KMS-11 (cell line): Measurements from ENCODE around the gene IFNAR1.

ENCODE experiments used
- H2AFZ ChIP-seq: fragments of 200-600 bp; sonication (generic); 2 replicates; pipeline ENCODE4 v1.6.1; 2016; ENCODE audit warnings: antibody characterized with exemption, mixed run types, low read depth
- H3K27ac ChIP-seq: fragments of 200-600 bp; sonication (generic); 2 replicates; pipeline ENCODE4 v1.6.1; 2016; ENCODE audit warnings: mild to moderate bottlenecking, mixed run types
- H3K27me3 ChIP-seq: fragments of 200-600 bp; sonication (generic); 2 replicates; pipeline ENCODE4 v1.6.1; 2017; ENCODE audit warnings: mild to moderate bottlenecking, low read depth, mixed run types, moderate library complexity; ENCODE audit not compliant: insufficient read depth
- H3K36me3 ChIP-seq: fragments of 200-600 bp; sonication (generic); 2 replicates; pipeline ENCODE4 v1.6.1; 2017; ENCODE audit warnings: mild to moderate bottlenecking, mixed run types; ENCODE audit not compliant: insufficient read depth
- H3K4me1 ChIP-seq: fragments of 200-600 bp; sonication (generic); 2 replicates; pipeline ENCODE4 v1.6.1; 2016; ENCODE audit warnings: mild to moderate bottlenecking, low read depth, mixed run types; ENCODE audit not compliant: poor library complexity, severe bottlenecking
- H3K4me2 ChIP-seq: fragments of 200-600 bp; sonication (generic); 2 replicates; pipeline ENCODE4 v1.7.0; 2016; ENCODE audit warnings: mild to moderate bottlenecking, mixed run types
- H3K4me3 ChIP-seq: fragments of 200-600 bp; sonication (generic); IDR thresholded peaks from 2 replicates; pipeline ENCODE4 v1.6.1; 2017; ENCODE audit warnings: low read depth, low read length, mixed read lengths; ENCODE audit not compliant: insufficient read depth
- H3K79me2 ChIP-seq: fragments of 200-600 bp; sonication (generic); 2 replicates; pipeline ENCODE4 v1.6.1; 2016; ENCODE audit warnings: low read depth, mixed run types; ENCODE audit not compliant: insufficient read depth
- H3K9ac ChIP-seq: fragments of 200-600 bp; sonication (generic); 2 replicates; pipeline ENCODE4 v1.6.1; 2016; ENCODE audit warnings: mild to moderate bottlenecking, mixed run types
- H4K20me1 ChIP-seq: fragments of 200-600 bp; sonication (generic); 2 replicates; pipeline ENCODE4 v1.6.1; 2016; ENCODE audit warnings: mild to moderate bottlenecking, mixed run types; ENCODE audit not compliant: insufficient read depth
- CTCF ChIP-seq: fragments of 200-600 bp; sonication (generic); conservative IDR thresholded peaks from 2 replicates; pipeline ENCODE4 v1.6.1; 2017; ENCODE audit warnings: low read depth, mild to moderate bottlenecking, antibody characterized with exemption, low read length, moderate library complexity, mixed read lengths

Gene IFNAR1

GRCh38 chr21:33368576-33368975 is 43.8 kb downstream of the IFNAR1 start:
- Histone ChIP-seq H3K4me2 (no peak overlapping the region), H3K27me3 (no peaks in the 10 kb centered on the region), H4K20me1 (no peaks in the 10 kb centered on the region), H2AFZ (no peak overlapping the region), H3K79me2 (no peaks in the 10 kb centered on the region), H3K36me3 (no peaks in the 10 kb centered on the region), H3K9ac (no peak overlapping the region), H3K4me3 (no peak overlapping the region), H3K4me1 (peaks cover under 1% of the 10 kb centered on the region), H3K27ac (no peak overlapping the region)
- TF ChIP-seq CTCF = no peak

- Histone ChIP-seq H4K20me1 (no peaks in the 10 kb centered on the region), H3K27me3 (no peaks in the 10 kb centered on the region), H3K4me2 (no peak overlapping the region), H2AFZ (no peak overlapping the region), H3K27ac (no peak overlapping the region), H3K79me2 (no peaks in the 10 kb centered on the region), H3K9ac (no peak overlapping the region), H3K36me3 (no peaks in the 10 kb centered on the region), H3K4me3 (no peak overlapping the region), H3K4me1 (peaks cover 11% of the 10 kb centered on the region)
- TF ChIP-seq CTCF = no peak
Measured at GRCh38 chr21:33369586-33369985, 44.8 kb downstream of the IFNAR1 start.

GRCh38 chr21:33370305-33370704 is 45.5 kb downstream of the IFNAR1 start:
- no peaks in the 10 kb centered on the region for H3K36me3 ChIP-seq
- no peak overlapping the region for H3K27ac ChIP-seq
- no peak overlapping the region for H3K4me3 ChIP-seq
- H3K4me2 ChIP-seq = no peak overlapping the region
- no peak overlapping the region for H2AFZ ChIP-seq
- no peaks in the 10 kb centered on the region for H4K20me1 ChIP-seq
- H3K79me2 ChIP-seq = no peaks in the 10 kb centered on the region
- H3K9ac ChIP-seq = no peak overlapping the region
- peaks cover 18% of the 10 kb centered on the region for H3K4me1 ChIP-seq
- no peak for TF ChIP-seq CTCF
- no peaks in the 10 kb centered on the region for H3K27me3 ChIP-seq

GRCh38 chr21:33371366-33371765 is 46.6 kb downstream of the IFNAR1 start:
- no peaks in the 10 kb centered on the region for H3K36me3 ChIP-seq
- no peak overlapping the region for H3K9ac ChIP-seq
- H4K20me1 ChIP-seq = no peaks in the 10 kb centered on the region
- TF ChIP-seq CTCF = no peak
- H3K4me3 ChIP-seq = no peak overlapping the region
- H3K4me1 ChIP-seq = peaks cover 21% of the 10 kb centered on the region
- H3K27ac ChIP-seq = no peak overlapping the region
- no peaks in the 10 kb centered on the region for H3K79me2 ChIP-seq
- H3K4me2 ChIP-seq = no peak overlapping the region
- H3K27me3 ChIP-seq = no peaks in the 10 kb centered on the region
- H2AFZ ChIP-seq = no peak overlapping the region
